HG03097 (cell line): ENCODE data around the gene RB1.
"Not testable (repeated sequence)": the region's sequence is repeated elsewhere in the genome, so short reads cannot be mapped to it uniquely, and the experiment has no call there.

ENCODE experiments used
- ATAC-seq: cut with Tn5 transposase; IDR thresholded peaks from one replicate; pipeline ENCODE4 v1.9.1; 2021; ENCODE audit not compliant: unreplicated experiment, low FRiP score

The RB1 gene

DNA sequence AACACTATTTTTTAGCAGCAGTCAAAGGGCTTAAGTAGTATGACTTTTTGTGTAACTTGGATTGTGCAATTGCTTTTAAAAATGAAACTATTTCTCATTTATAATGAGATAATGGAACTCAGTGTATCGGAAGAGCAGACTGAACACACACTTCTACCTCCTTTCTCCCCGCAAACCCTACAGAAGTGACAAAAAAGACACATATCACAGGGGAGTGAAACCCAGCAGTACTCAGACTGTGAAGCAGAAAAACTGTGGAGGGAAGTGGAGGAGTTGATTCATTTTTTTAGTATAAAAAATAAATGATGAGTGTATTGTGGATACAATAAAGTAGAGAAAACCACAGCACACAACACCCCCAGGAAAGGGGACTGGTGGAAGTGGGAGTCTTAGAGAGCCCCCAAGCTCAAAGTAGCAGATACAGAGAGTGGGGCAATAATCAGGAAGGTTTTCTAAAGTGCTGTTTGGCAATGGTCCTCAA, 99.6 kb downstream of the RB1 start:
- peak; percentile 71 for ATAC-seq

DNA sequence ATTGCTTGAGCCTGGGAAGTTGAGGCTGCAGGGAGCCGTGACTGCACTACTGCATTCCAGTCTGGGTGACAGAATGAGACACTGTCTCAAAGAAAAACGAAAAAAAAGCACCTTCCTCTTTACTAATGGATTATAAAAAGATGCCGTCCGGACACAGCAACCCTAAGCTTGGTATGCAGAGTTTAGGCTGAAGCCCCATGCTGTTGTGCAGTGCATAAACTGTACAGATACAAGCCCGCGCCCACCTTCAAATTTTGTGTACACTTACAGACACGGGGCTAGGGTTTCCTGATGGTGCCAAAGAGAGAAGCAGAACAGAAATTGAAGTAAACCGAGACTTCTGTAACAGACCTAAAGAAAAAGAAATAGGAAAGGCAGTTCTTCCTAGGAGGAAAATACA, 100.4 kb downstream of the RB1 start:
- ATAC-seq = no peak

DNA sequence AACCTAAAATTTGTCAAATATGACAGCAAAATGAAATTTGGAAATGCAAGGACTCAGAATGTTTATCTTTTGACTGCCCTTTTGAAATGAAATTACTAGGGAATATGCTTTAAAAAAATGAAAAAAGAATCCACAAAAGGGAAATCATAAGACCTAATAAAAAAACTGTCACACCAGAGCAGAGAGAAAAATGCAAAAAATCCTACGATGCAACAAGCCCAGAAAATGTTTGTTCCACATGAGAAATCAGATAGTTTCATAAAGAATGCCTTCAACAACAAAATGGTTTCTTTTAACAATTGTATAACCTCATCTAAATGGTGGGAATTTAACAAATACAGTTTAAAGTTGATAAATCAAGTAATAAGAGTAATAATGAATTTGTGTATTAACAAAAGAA, 101.4 kb downstream of the RB1 start:
- ATAC-seq = no peak

DNA sequence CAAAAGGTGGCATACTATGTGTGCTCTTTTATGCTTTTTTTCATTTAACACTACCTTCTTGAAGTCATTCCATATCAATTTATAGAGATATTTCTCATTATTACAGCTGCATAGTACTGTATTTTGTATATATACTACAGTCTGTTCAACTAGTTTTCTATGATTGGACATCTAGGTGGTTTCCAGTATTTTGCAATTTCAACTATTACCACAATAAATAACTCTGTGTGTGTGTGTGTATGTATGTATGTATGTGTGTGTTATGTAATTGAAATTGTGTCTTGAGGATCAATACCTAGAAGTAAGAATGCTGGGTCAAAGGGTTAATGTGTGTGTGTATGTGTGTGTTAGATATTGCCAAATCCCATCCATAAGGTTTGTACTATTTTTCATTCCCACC, 102.3 kb downstream of the RB1 start:
- ATAC-seq = no peak

DNA sequence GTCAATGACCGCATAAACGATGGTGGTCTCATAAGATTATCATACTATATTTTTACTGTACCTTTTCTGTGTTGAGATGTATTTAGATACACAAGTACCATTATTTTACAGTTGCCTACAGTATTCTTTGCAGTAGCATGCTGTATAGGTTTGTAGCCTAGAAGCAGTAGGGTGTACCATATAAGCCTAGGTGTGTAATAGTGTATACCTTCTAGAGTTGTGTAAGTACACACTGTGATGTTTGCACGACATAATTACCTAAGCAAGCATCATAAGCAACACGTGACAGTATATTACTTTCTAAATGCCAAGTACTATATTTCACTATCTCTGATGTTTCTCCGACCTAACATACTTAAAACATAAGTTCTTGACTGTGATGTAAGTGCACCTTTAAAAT, 106.6 kb downstream of the RB1 start:
- ATAC-seq = no peak

DNA sequence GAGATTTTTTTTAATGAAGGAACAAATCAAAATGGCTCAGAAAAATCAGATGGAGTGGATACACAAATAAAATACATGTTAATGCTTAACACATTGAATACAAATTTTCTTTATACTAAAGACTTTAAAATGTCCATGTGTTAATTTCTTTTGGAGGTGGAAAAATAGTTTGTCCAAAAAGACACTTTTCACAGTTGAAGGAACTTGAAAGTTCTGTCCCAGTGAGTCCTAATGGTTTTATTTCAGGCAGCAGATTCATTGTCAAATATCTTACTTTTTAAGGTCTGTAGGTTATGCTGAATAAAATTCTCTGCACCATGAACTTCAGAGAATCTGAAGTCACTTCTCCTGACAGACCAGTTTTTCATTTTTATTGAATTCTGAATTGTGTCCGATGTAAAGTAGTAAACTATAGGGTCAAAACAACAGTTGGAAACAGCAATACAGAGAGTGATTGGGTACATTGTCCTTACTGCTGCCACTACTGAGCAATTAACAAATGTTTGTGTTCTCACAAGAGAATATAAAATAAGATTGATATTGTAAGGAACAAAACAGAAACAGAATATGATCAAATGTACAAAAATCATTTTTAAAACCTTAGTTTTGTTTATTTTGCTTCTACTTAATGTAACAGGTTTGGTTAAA, 107.7 kb downstream of the RB1 start:
- no peak for ATAC-seq

DNA sequence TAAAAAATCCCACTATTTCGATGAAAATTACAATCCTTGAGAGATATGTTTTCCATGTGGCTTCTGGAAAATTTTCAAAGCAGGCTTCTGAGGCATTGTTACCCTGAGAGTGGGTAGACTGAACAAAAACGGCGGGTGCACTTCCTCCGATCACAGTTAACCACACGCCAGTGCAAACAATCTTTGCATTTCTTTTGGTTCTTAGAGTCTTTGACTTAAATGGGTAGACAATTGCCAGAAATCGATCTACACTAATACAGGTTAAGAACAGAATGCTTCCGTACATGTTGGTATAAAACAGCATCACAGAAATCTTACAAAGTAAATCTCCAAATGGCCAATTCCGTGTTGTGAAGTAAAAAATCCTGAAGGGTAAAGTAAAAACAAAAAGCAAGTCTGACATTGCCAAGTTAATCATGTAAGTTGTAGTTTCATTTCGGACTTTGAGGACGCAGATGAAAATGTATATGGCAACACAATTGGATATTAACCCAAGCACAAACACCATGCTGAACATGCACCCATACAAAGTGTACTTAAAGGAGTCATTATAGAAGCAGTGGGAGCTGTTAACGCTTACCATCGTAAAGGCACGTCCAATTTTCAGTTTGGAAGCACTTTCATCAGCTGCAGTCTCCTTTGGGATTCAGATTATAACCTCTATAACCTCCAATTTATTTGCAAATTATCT, 108.4 kb downstream of the RB1 start:
- ATAC-seq = no peak

DNA sequence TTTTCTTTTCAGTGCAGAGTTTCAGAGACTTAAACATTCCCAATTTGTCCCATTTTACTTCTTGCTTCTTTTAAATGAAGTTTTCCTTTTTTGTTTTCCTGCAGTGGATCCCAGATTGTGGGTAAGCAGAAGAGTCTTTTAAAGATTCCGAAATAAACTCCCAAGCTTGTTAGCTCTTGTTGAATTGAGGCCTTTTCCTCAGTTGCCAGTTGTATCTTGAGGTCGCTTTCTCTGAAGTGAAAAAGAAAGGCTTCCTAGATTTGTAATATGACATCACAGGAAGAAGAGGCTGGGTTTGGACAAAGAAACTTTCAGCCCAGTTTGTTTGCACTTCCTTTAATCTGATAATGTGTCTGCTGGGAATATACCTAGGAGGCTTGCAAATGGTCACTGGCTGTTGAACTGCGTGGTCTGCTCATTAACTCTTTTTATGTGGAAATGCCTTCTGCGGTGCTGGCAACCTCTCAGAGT, 109.4 kb downstream of the RB1 start, which contains the start of gene LPAR6:
TSS of gene LPAR6 (minus strand) at position 233 of the 471 bp plus-strand sequence. CDS start 690 bp downstream, outside the sequence.
- no peak for ATAC-seq

DNA sequence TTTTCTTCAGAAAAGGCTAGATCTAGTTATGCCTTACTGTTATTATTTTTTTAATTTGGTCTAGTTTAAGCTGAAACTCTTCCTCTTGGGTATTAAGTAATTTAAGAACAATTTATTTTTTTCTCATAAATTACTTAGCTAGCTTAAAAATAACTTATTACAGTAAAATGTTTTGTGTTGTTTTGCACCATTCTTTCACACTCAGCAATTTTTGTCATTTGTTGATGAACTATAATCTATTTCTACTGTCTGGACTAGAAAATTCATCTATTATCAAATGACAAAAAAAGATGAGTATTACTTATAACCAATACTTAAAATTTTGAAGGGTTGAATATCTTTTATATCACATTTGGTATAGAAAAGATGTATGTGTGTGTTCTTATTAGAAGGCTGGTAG, 111.0 kb downstream of the RB1 start:
- ATAC-seq = no peak

DNA sequence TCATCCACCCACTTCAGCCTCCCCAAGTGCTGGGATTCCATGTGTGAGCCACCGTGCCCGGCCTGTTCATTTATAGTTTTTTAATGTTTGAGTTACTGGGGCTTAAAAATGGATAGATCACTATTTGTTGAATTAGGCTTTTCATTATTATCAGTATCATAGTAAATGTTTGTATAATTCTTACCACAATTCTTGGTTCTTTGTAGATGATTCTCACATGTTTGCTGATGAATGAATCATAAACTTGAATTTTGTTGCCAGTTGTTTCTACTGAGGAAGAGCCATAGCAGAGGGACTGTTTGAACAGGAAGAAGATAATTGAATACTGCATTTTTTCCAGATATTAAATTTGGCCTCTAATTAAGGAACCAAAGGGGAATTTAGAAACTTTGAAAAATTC, 112.0 kb downstream of the RB1 start:
- no peak for ATAC-seq

DNA sequence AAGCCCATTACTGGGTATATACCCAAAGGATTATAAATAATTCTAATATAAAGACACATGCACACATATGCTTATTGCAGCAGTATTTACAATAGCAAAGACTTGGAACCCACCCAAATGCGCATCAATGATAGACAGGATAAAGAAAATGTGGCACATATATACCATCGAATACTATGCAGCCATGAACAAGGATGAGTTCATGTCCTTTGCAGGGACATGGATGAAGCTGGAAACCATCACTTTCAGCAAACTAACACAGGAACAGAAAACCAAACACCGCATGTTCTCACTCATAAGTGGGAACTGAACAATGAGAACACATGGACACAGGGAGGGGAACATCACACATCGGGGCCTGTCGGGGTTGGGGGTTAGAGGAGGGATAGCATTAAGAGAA, 118.5 kb downstream of the RB1 start:
- ATAC-seq = not testable (repeated sequence)

DNA sequence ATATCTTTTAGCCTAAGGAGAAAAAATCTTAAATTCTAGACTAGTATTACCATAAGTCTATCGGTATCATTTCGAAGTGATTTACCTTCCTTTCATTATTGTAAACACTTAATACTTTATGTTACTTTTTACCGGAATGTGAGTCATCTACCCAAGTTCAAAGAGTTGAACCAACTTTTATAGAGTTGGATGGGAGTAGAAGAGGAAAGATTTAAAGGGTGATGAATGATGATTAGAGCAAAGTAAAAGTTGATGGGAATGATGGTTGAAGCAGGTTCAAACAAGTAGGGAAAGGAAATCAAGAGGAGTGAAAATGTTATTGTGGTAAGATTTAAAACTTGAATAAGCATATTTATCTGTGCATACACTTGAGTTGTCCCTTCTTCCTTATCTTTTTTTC, 120.7 kb downstream of the RB1 start:
- no peak for ATAC-seq

DNA sequence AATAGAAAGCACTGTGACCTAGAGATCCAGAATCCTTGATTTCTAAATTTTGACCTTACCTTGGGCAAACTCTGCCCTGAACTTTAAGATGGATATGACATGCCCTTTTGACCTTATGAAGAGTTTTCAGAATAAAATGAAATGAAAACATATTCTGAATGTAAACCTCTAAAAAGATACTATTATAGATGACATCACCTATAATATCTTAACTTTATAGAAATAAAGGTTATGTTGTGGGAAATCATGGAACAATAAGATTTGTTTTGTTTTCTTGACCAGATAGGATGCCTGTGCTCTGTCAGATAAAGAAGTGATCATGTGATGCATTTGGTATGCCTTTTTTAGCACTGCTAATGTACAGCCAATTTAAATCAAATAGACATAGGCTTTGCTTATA, 122.5 kb downstream of the RB1 start:
- no peak for ATAC-seq

DNA sequence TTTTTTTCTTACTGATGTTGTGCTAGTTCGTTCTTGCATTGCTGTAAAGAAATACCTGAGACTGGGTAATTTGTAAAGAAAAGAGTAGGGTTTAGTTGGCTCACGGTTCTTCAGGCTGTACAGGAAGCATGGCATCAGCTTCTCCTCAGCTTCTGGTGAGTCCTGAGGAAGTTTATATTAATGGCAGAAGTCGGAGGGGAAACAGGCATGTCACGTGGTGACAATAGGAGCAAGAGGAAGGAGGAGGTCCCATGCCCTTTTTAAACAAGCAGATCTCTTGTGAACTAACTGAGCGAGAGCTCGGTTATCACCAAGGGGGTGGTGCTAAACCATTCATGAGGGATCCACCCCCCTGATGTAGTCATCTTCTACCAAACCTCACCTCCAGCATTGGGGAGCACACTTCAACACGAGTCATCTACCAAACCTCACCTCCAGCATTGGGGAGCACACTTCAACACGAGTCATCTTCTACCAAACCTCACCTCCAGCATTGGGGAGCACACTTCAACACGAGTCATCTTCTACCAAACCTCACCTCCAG, 123.3 kb downstream of the RB1 start:
- ATAC-seq = not testable (repeated sequence)

DNA sequence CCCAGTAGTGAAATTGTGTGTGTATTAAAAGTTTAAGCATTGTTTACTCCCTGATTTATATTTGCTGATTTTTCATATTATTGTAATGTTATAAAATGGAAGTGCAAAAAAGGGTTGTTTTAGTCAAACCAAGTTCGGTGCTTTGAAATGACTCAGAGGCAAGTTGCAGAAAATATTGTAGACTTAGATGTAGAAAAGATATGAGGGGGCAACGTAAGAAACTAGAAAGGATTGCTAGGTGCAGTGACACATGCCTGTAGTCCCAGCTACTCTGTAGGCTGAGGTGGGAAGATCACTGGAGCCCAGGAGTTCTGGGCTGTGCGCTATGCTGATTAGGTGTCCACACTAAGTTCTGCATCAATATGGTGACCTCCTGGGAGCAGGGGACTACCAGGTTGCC, 125.5 kb downstream of the RB1 start:
- ATAC-seq = no peak

DNA sequence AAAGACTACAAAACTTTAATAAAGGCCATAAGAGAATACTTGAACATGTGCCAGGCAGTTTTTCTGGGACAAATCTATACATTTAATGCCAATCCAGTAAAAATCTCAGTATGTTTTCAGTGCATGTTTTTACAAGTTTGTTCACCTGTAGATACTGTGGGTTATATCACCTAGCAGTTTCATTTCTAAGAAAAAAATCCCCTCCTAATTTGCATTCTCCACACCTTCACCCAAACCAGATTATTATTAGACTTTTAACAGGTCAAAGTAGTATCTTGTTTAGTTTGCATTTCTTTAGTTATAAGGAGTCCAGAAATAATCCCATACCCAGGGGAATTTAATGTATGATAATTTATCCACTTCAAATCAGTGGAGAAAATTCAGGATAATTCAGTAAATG, 126.3 kb downstream of the RB1 start:
- ATAC-seq = no peak

DNA sequence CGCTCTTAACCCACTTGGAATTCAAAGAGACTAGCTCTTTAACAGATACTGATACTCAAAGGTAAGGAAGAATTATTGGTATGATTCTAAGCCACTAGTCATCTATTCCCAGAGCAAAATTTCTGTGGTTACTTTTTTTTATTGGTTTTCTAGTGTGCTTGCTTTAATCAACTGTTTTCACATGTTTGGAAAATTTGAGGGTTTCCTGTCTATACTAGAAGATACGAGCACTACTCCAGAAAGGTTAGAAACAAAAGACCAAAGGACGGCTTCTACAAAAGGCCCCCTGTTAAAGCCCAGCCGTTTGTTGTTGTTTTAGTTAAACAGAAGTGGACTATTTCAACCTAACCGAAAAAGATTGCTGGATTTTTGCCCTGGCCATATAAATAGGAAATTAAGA, 127.9 kb downstream of the RB1 start:
- no peak for ATAC-seq

DNA sequence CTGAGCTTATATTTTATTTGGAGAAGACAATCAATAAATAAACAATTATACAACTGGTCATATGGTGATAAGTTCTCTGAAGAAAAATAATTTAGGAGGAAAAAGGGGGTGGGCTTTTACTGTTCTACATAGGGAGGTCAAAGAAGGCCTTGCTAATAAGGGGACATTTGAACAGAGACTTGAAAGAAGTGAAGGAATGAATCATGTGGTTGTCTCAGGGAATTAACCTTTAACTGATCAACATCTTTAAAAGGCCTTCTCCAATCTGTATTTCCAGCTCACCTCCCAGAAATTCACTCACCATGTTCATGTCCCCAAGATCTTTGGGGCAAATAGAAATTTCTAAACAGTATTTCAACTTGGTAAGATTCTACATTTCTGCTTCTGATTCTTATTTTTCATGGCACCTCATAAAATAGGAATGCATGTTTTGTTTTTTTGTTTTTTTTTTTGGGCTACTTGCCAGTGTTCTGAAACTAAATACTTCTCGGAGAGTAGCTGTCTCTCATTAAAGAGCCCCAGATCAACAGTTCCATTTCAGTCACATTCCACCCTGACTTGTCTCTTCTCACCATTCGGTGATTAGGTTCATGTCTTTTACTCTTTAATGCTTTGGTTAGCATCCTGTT, 128.6 kb downstream of the RB1 start:
- no peak for ATAC-seq

DNA sequence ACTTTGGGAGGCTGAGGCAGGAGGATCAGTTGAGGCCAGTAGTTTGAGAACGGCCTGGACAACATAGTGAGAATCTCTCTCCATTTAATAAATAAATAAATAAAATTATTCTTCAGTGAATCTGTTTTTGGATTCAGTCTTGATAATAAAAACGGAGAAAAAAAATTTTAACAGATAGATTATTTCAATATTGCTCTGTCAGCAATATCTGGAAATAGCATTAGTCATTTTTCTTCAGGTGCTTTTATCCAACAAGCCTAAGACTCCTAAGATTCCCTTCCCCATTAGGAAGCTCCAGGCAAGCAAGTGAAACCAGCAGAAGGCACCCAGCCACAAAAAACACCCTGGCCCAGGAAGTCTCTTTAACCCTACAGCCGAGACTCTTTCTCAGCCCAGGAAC, 130.6 kb downstream of the RB1 start:
- ATAC-seq = no peak

DNA sequence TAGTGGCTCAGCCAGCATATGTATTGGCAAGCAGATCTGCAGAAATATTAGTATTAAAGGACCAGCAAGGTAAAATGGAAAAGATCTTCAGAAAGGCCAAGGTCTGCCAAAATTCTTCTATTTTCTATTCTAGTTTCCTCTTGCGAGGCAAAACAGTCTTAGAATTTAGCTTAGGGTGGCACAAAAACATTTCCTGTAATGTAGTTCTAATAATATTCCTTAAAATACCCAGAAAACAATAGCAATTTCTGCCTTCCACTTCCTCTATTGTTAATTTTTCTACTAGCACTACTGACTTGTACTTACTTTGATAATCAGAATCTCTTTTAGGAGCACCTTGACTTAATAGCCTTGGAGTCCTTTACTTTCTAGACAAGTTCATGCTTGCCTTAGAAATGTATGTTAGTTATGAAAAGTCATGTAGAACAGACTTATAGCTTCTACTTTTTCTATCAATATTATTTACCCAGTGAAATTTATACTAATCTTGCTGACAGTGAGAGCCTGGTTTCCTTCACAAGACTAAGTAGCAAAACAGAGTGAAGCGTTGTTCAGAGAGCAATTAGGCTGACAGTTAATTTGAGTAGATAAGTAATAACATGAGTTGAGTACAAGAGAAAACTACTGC, 133.2 kb downstream of the RB1 start:
- ATAC-seq = no peak

DNA sequence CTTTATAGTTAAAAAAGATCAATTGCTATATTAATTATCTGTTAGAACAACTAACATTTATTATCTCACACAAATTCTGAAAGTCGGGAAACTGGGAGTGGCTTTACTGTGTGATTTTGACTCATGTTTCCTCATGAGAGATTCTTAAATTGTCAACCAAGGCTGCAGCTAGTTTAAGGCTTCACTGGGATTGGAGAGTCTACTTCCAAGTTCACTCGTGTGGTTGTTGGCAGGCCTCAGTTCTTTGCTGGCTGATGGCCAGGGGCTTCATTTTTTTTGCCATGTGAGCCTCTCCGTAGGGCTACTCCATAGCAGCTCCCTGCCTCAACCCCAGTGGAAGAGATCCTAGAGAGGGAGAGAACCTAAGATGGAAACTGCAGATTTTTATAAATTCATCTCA, 133.8 kb downstream of the RB1 start:
- ATAC-seq = no peak
